CD4-positive, alpha-beta T cell (primary cell): ENCODE measurements around the gene IL31. TPM values are rescaled to one million over a fixed set of nuclear protein-coding genes. Genes with fewer than 3 reads are reported as not detected.

ENCODE experiments used
- ATAC-seq: fragments of 200-7000 bp; cut with Tn5 transposase; one replicate; pipeline ENCODE4 v1.10.0; 2022; ENCODE audit warnings: mild to moderate bottlenecking; ENCODE audit not compliant: poor library complexity
- CTCF ChIA-PET: fragments of 350-600 bp; sonication (Branson Sonifier 250); formaldehyde crosslinking; loops from one replicate; lab custom pipeline; 2021; ENCODE audit warnings: antibody characterized with exemption, inconsistent platforms; lab: Charles Lee
- POLR2A ChIA-PET: fragments of 350-600 bp; sonication (Branson Sonifier 250); formaldehyde crosslinking; loops from one replicate; lab custom pipeline; 2021; ENCODE audit warnings: antibody characterized with exemption, inconsistent platforms; lab: Charles Lee
- DNase-seq, 14 experiments: peaks; one replicate each; pipeline ENCODE4 v3.0.0-alpha.2; 2013 to 2020; ENCODE audit warnings: mixed read lengths in 2 of 14
- H3K27ac ChIP-seq, 2 donors: one replicate each; pipeline versions ENCODE4 v1.5.1 to v1.7.0; 2013; ENCODE audit warnings: low read length in 2 of 2, low read depth in 1 of 2, mild to moderate bottlenecking in 1 of 2
- H3K27me3 ChIP-seq, 2 experiments: 1 replicate in 1 of 2; 2 replicates in 1 of 2; pipeline versions ENCODE4 v1.6.1 to v1.7.0; 2013; ENCODE audit warnings: low read length in 2 of 2, control low read depth in 1 of 2, mild to moderate bottlenecking in 1 of 2, moderate library complexity in 1 of 2; ENCODE audit not compliant: insufficient read depth in 2 of 2, control insufficient read depth in 1 of 2
- H3K36me3 ChIP-seq: one replicate; pipeline ENCODE4 v1.6.1; 2013; ENCODE audit warnings: low read length, control low read depth; ENCODE audit not compliant: insufficient read depth
- H3K4me1 ChIP-seq: one replicate; pipeline ENCODE4 v1.6.1; 2013; ENCODE audit warnings: low read length, control low read depth; ENCODE audit not compliant: insufficient read depth
- H3K4me3 ChIP-seq: one replicate; pipeline ENCODE4 v1.5.1; 2013; ENCODE audit warnings: mild to moderate bottlenecking, low read length, moderate library complexity
- H3K9me3 ChIP-seq, 2 experiments: 1 replicate in 1 of 2; 2 replicates in 1 of 2; pipeline versions ENCODE4 v1.6.1 to v1.7.0; 2013; ENCODE audit warnings: low read length in 2 of 2, mild to moderate bottlenecking in 2 of 2, control low read depth in 1 of 2, moderate library complexity in 1 of 2; ENCODE audit not compliant: control insufficient read depth in 1 of 2, insufficient read depth in 1 of 2
- H3K27ac Mint-ChIP-seq: one replicate; pipeline ENCODE4 v1.8.0; 2020; ENCODE audit warnings: mixed read lengths
- H3K27me3 Mint-ChIP-seq: one replicate; pipeline ENCODE4 v1.8.0; 2021; ENCODE audit warnings: mixed read lengths
- H3K36me3 Mint-ChIP-seq: one replicate; pipeline ENCODE4 v1.8.0; 2021; ENCODE audit warnings: low read depth, mixed read lengths
- H3K4me1 Mint-ChIP-seq: one replicate; pipeline ENCODE4 v1.8.0; 2021; ENCODE audit warnings: low read depth, mixed read lengths
- H3K4me3 Mint-ChIP-seq: one replicate; pipeline ENCODE4 v1.8.0; 2020; ENCODE audit warnings: mild to moderate bottlenecking, mixed read lengths
- H3K9me3 Mint-ChIP-seq: one replicate; pipeline ENCODE4 v1.8.0; 2020; ENCODE audit warnings: mixed read lengths
- CTCF ChIP-seq: fragments of 200-600 bp; IDR thresholded peaks from one replicate; pipeline ENCODE4 v1.8.0; 2022; ENCODE audit warnings: antibody characterized with exemption, mild to moderate bottlenecking
- intact Hi-C, 2 experiments: fragments of 100-400 bp; cut with DNase I in 1 of 2; cut with micrococcal nuclease in 1 of 2; formaldehyde crosslinking; loops; one replicate each; pipeline versions ENCODE4 v1.15.1 to v1.9.0; 2023 to 2025; cut with DNase I, micrococcal nuclease
- total RNA-seq, 174 experiments: library from RNA in 2 of 174; stranded (reverse) in 2 of 174; gene quantifications; one replicate each; pipeline ENCODE4 v1.2.3 and lab custom pipeline; 2021 to 2026

Gene IL31
- total RNA-seq, 2 experiments from 2014 or later: not detected

- no peak overlapping the region for H3K27ac Mint-ChIP-seq
- H3K9me3 Mint-ChIP-seq: no peaks in the 10 kb centered on the region
- CTCF ChIA-PET: interaction anchor here (1.0 kb wide), 1 partner anchor 71 kb away, joined by 3 read pairs; no protein-coding TSS in a partner anchor
- POLR2A ChIA-PET: no interaction called here
- no peak for TF ChIP-seq CTCF
- DNase-seq: no peak
- peaks cover 50% of the 10 kb centered on the region for H3K36me3 Mint-ChIP-seq
- ATAC-seq: no peak
- H3K4me1 Mint-ChIP-seq: peaks cover 30% of the 10 kb centered on the region
- Histone ChIP-seq H3K4me1 (peaks cover 19% of the 10 kb centered on the region), H3K4me3 (no peak overlapping the region), H3K27ac (no peak overlapping the region), H3K27me3 (no peaks in the 10 kb centered on the region), H3K9me3 (no peaks in the 10 kb centered on the region), H3K36me3 (peaks cover 38% of the 10 kb centered on the region)
- H3K27me3 Mint-ChIP-seq: no peaks in the 10 kb centered on the region
- no peak overlapping the region for H3K4me3 Mint-ChIP-seq
- intact Hi-C loops: no loop called here
These were observed 48.3 kb downstream of the IL31 start for GRCh38 chr12:122125452-122126341.

- no peaks in the 10 kb centered on the region for H3K9me3 Mint-ChIP-seq
- no peak overlapping the region for H3K4me3 Mint-ChIP-seq
- peaks cover 39% of the 10 kb centered on the region for H3K4me1 Mint-ChIP-seq
- Histone ChIP-seq H3K27ac (no peak overlapping the region), H3K9me3 (no peaks in the 10 kb centered on the region), H3K36me3 (peaks cover 25% of the 10 kb centered on the region), H3K4me1 (peaks cover 19% of the 10 kb centered on the region), H3K4me3 (no peak overlapping the region), H3K27me3 (no peaks in the 10 kb centered on the region)
- intact Hi-C loops: loop anchor here (5.0 kb wide), 2 partner anchors 42 to 68 kb away; no protein-coding TSS in a partner anchor
- ChIA-PET CTCF (interaction anchor here (1.5 to 4.4 kb wide), 2 partner anchors 67 to 70 kb away, joined by 6 to 43 read pairs; no protein-coding TSS in a partner anchor), POLR2A (no interaction called here)
- ATAC-seq (no peak), DNase-seq (no peak)
- peaks cover 37% of the 10 kb centered on the region for H3K36me3 Mint-ChIP-seq
- H3K27me3 Mint-ChIP-seq: no peaks in the 10 kb centered on the region
- no peak for TF ChIP-seq CTCF
- H3K27ac Mint-ChIP-seq: no peak overlapping the region
These were observed 49.7 kb downstream of the IL31 start for GRCh38 chr12:122124370-122124769.

GRCh38 chr12:122123761-122124145 is 50.3 kb downstream of the IL31 start:
- CTCF ChIA-PET: interaction anchor here (0.8 to 4.4 kb wide), 9 partner anchors 12 to 75 kb away, joined by 3 to 43 read pairs (median 4); no protein-coding TSS in a partner anchor
- intact Hi-C loops: loop anchor here (1.0 to 5.0 kb wide), 6 partner anchors 41 to 205 kb away; partner anchors contain the start of genes CFAP251 (in 2 of the 2) and MLXIP (in 1 of the 2)
- peak overlapping the region; percentile 69 for H3K27ac Mint-ChIP-seq
- H3K4me3 Mint-ChIP-seq: no peak overlapping the region
- DNase-seq (no peak), ATAC-seq (no peak)
- H3K27me3 Mint-ChIP-seq: no peaks in the 10 kb centered on the region
- H3K36me3 Mint-ChIP-seq: peaks cover 32% of the 10 kb centered on the region
- H3K27me3 ChIP-seq: no peaks in the 10 kb centered on the region
- no peak overlapping the region for H3K27ac ChIP-seq
- H3K9me3 Mint-ChIP-seq: no peaks in the 10 kb centered on the region
- H3K9me3 ChIP-seq: no peaks in the 10 kb centered on the region
- H3K36me3 ChIP-seq: peaks cover 19% of the 10 kb centered on the region
- H3K4me3 ChIP-seq: no peak overlapping the region
- peaks cover 39% of the 10 kb centered on the region for H3K4me1 Mint-ChIP-seq
- H3K4me1 ChIP-seq: peaks cover 19% of the 10 kb centered on the region
- no peak for TF ChIP-seq CTCF
- POLR2A ChIA-PET: interaction anchor here (0.9 to 1.6 kb wide), 3 partner anchors 42 to 72 kb away, joined by 3 to 7 read pairs (median 6); partner anchors contain the start of gene MLXIP
